Measurements from ENCODE around the gene TUT4. TPM values are rescaled to one million over a fixed set of nuclear protein-coding genes. Genes with fewer than 3 reads are reported as not detected.
"Not testable (repeated sequence)": the region's sequence is repeated elsewhere in the genome, so short reads cannot be mapped to it uniquely, and the experiment has no call there.

TUT4 gene
- total RNA-seq, 2 experiments from 2014 or later = 68.1 to 71.8 TPM

- Mint-ChIP-seq H3K27ac (no peak overlapping the region), H3K9me3 (no peaks in the 10 kb centered on the region), H3K4me1 (no peaks in the 10 kb centered on the region), H3K4me3 (no peak overlapping the region), H3K27me3 (no peaks in the 10 kb centered on the region), H3K36me3 (ENCODE audit: low read depth) (no peaks in the 10 kb centered on the region)
- ChIA-PET POLR2A (no interaction called here), CTCF (no interaction called here)
- no peak for DNase-seq
These were observed 37.4 kb upstream of the TUT4 start for GRCh38 chr1:52590266-52590665.

- no peaks in the 10 kb centered on the region for H3K36me3 Mint-ChIP-seq (ENCODE audit: low read depth)
- no peaks in the 10 kb centered on the region for H3K9me3 Mint-ChIP-seq
- no peak for DNase-seq
- POLR2A ChIA-PET = no interaction called here
- no peak overlapping the region for H3K27ac Mint-ChIP-seq
- H3K4me3 Mint-ChIP-seq = no peak overlapping the region
- no peaks in the 10 kb centered on the region for H3K4me1 Mint-ChIP-seq
- H3K27me3 Mint-ChIP-seq = no peaks in the 10 kb centered on the region
- CTCF ChIA-PET = interaction anchor here (1.4 kb wide), 1 partner anchor 13 kb away, joined by 3 read pairs; the partner anchor contains the start of gene GPX7
These were observed 35.6 kb upstream of the TUT4 start for GRCh38 chr1:52588535-52588934.

GRCh38 chr1:52588027-52588426, 35.1 kb upstream of the TUT4 start:
- H3K9me3 Mint-ChIP-seq = no peaks in the 10 kb centered on the region
- no peak overlapping the region for H3K27ac Mint-ChIP-seq
- POLR2A ChIA-PET = no interaction called here
- H3K36me3 Mint-ChIP-seq (ENCODE audit: low read depth) = no peaks in the 10 kb centered on the region
- H3K4me3 Mint-ChIP-seq = no peak overlapping the region
- CTCF ChIA-PET = interaction anchor here (1.4 kb wide), 1 partner anchor 14 kb away, joined by 3 read pairs; the partner anchor contains the start of gene GPX7
- no peaks in the 10 kb centered on the region for H3K27me3 Mint-ChIP-seq
- DNase-seq = no peak
- H3K4me1 Mint-ChIP-seq = no peaks in the 10 kb centered on the region

GRCh38 chr1:52585474-52585873, 32.6 kb upstream of the TUT4 start:
- Mint-ChIP-seq H3K4me3 (no peak overlapping the region), H3K27me3 (no peaks in the 10 kb centered on the region), H3K36me3 (ENCODE audit: low read depth) (no peaks in the 10 kb centered on the region), H3K4me1 (no peaks in the 10 kb centered on the region), H3K27ac (no peak overlapping the region), H3K9me3 (no peaks in the 10 kb centered on the region)
- CTCF ChIA-PET = no interaction called here
- POLR2A ChIA-PET = no interaction called here
- no peak for DNase-seq

GRCh38 chr1:52582116-52582696, 29.3 kb upstream of the TUT4 start:
- Mint-ChIP-seq H3K36me3 (ENCODE audit: low read depth) (no peaks in the 10 kb centered on the region), H3K4me3 (no peak overlapping the region), H3K27me3 (no peaks in the 10 kb centered on the region), H3K27ac (no peak overlapping the region), H3K9me3 (peaks cover 4% of the 10 kb centered on the region), H3K4me1 (peaks cover 12% of the 10 kb centered on the region)
- DNase-seq = no peak
- ChIA-PET CTCF (no interaction called here), POLR2A (interaction anchor here (1.0 kb wide), 1 partner anchor 104 kb away, joined by 3 read pairs; no protein-coding TSS in a partner anchor)

GRCh38 chr1:52580283-52580682, 27.4 kb upstream of the TUT4 start:
- Mint-ChIP-seq H3K36me3 (ENCODE audit: low read depth) (no peaks in the 10 kb centered on the region), H3K4me3 (no peak overlapping the region)
- POLR2A ChIA-PET = no interaction called here

GRCh38 chr1:52579415-52579814, 26.5 kb upstream of the TUT4 start:
- ChIA-PET CTCF (no interaction called here), POLR2A (interaction anchor here (1.0 kb wide), 1 partner anchor 26 kb away, joined by 4 read pairs; the partner anchor contains the start of gene TUT4)
- Mint-ChIP-seq H3K27me3 (no peaks in the 10 kb centered on the region), H3K4me3 (no peak overlapping the region), H3K4me1 (peaks cover 14% of the 10 kb centered on the region), H3K36me3 (ENCODE audit: low read depth) (no peaks in the 10 kb centered on the region), H3K9me3 (peaks cover 4% of the 10 kb centered on the region), H3K27ac (peak overlapping the region; percentile 9)
- no peak for DNase-seq

More at GRCh38 chr1:52580283-52580682, 27.4 kb upstream of the TUT4 start:
- Mint-ChIP-seq H3K4me1 (peaks cover 12% of the 10 kb centered on the region), H3K9me3 (peaks cover 4% of the 10 kb centered on the region), H3K27me3 (no peaks in the 10 kb centered on the region), H3K27ac (no peak overlapping the region)
- CTCF ChIA-PET = interaction anchor here (0.7 kb wide), 1 partner anchor 45 kb away, joined by 3 read pairs; no protein-coding TSS in a partner anchor
- no peak for DNase-seq

GRCh38 chr1:52578066-52578465, 25.2 kb upstream of the TUT4 start:
- H3K36me3 Mint-ChIP-seq (ENCODE audit: low read depth); POLR2A ChIA-PET; H3K27me3 Mint-ChIP-seq; H3K4me3 Mint-ChIP-seq; H3K27ac Mint-ChIP-seq; DNase-seq; H3K9me3 Mint-ChIP-seq: not testable (repeated sequence)
- CTCF ChIA-PET = interaction anchor here (0.6 to 0.7 kb wide), 2 partner anchors 273 to 1242 kb away, joined by 3 read pairs; no protein-coding TSS in a partner anchor
- peaks cover 14% of the 10 kb centered on the region for H3K4me1 Mint-ChIP-seq

- CTCF ChIA-PET = no interaction called here
- H3K9me3 Mint-ChIP-seq = peaks cover 4% of the 10 kb centered on the region
These were observed 23.2 kb upstream of the TUT4 start for GRCh38 chr1:52576074-52576473.

GRCh38 chr1:52574594-52574993, 21.7 kb upstream of the TUT4 start:
- Mint-ChIP-seq H3K4me3 (no peak overlapping the region), H3K9me3 (peaks cover 4% of the 10 kb centered on the region), H3K4me1 (peaks cover 15% of the 10 kb centered on the region), H3K27ac (no peak overlapping the region), H3K36me3 (ENCODE audit: low read depth) (no peaks in the 10 kb centered on the region), H3K27me3 (no peaks in the 10 kb centered on the region)
- ChIA-PET CTCF (no interaction called here), POLR2A (no interaction called here)
- DNase-seq = no peak

More at GRCh38 chr1:52576074-52576473, 23.2 kb upstream of the TUT4 start:
- Mint-ChIP-seq H3K27me3 (no peaks in the 10 kb centered on the region), H3K4me1 (peaks cover 15% of the 10 kb centered on the region), H3K4me3 (no peak overlapping the region), H3K27ac (no peak overlapping the region), H3K36me3 (ENCODE audit: low read depth) (no peaks in the 10 kb centered on the region)
- POLR2A ChIA-PET = interaction anchor here (0.6 to 1.2 kb wide), 2 partner anchors 27 to 32 kb away, joined by 3 read pairs; no protein-coding TSS in a partner anchor
- DNase-seq = no peak

- H3K9me3 Mint-ChIP-seq = no peaks in the 10 kb centered on the region
- no peak for DNase-seq
- CTCF ChIA-PET = no interaction called here
- no peak overlapping the region for H3K27ac Mint-ChIP-seq
- POLR2A ChIA-PET = no interaction called here
- H3K4me3 Mint-ChIP-seq = no peak overlapping the region
- peaks cover 6% of the 10 kb centered on the region for H3K27me3 Mint-ChIP-seq
- no peaks in the 10 kb centered on the region for H3K36me3 Mint-ChIP-seq (ENCODE audit: low read depth)
- peaks cover 9% of the 10 kb centered on the region for H3K4me1 Mint-ChIP-seq
These were observed 19.5 kb upstream of the TUT4 start for GRCh38 chr1:52572387-52572786.

GRCh38 chr1:52571783-52572182, 18.9 kb upstream of the TUT4 start:
- peaks cover 9% of the 10 kb centered on the region for H3K4me1 Mint-ChIP-seq
- POLR2A ChIA-PET = no interaction called here
- no peak for DNase-seq
- H3K4me3 Mint-ChIP-seq = no peak overlapping the region
- H3K36me3 Mint-ChIP-seq (ENCODE audit: low read depth) = no peaks in the 10 kb centered on the region
- H3K9me3 Mint-ChIP-seq = no peaks in the 10 kb centered on the region
- H3K27ac Mint-ChIP-seq = no peak overlapping the region
- H3K27me3 Mint-ChIP-seq = peaks cover 6% of the 10 kb centered on the region
- CTCF ChIA-PET = no interaction called here

- no peak for DNase-seq
- Mint-ChIP-seq H3K27ac (no peak overlapping the region), H3K4me3 (no peak overlapping the region), H3K27me3 (peaks cover 6% of the 10 kb centered on the region), H3K9me3 (no peaks in the 10 kb centered on the region), H3K4me1 (peaks cover 9% of the 10 kb centered on the region), H3K36me3 (ENCODE audit: low read depth) (no peaks in the 10 kb centered on the region)
- POLR2A ChIA-PET = interaction anchor here (2.2 kb wide), 1 partner anchor 17 kb away, joined by 5 read pairs; the partner anchor contains the start of gene TUT4
- CTCF ChIA-PET = no interaction called here
These were observed 16.7 kb upstream of the TUT4 start for GRCh38 chr1:52569449-52570210.
